ENCODE measurements around the gene FRAS1. TPM values are rescaled to one million over a fixed set of nuclear protein-coding genes. Genes with fewer than 3 reads are reported as not detected.
"Not testable (repeated sequence)": the region's sequence is repeated elsewhere in the genome, so short reads cannot be mapped to it uniquely, and the experiment has no call there.

FRAS1 gene
- total RNA-seq, 6 experiments from 2014 or later: 0.12 to 1.5 (median 0.45) TPM

DNA sequence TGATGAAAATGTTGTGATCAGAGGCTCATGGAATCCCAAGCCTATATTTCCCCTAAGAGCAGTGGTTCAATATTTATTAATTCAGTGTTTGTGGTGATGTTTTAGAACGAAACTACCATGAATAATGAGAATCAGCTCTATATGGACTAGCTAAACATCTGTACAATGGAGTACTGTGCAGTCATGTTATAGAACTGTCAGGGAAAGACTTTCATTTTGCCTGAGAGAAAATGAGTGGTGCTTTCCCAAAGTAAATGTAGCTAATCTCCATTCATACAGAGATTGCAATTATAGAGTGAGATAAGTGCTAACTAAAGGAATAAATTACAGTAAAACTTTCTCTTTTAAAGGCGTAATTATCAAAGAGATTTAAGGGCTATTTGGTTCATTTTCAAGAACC, 147.1 kb downstream of the FRAS1 start:
- 3% methylated on average over 2 of the region's 2 CpGs for WGBS (ENCODE audit: insufficient coverage, low coverage, low lambda C conversion rate, missing lambda C conversion rate)

GRCh38 chr4:78205591-78205990, 148.5 kb downstream of the FRAS1 start:
- Histone ChIP-seq H3K4me3 (no peak overlapping the region), H3K4me1 (no peaks in the 10 kb centered on the region), H3K9me3 (no peaks in the 10 kb centered on the region), H3K36me3 (no peaks in the 10 kb centered on the region), H3K27me3 (no peaks in the 10 kb centered on the region), H3K27ac (no peak overlapping the region)
- WGBS (ENCODE audit: insufficient coverage, low coverage, low lambda C conversion rate, missing lambda C conversion rate): no CpG with 5 or more reads among the region's 2 CpGs
- TF ChIP-seq, protein P1, sequence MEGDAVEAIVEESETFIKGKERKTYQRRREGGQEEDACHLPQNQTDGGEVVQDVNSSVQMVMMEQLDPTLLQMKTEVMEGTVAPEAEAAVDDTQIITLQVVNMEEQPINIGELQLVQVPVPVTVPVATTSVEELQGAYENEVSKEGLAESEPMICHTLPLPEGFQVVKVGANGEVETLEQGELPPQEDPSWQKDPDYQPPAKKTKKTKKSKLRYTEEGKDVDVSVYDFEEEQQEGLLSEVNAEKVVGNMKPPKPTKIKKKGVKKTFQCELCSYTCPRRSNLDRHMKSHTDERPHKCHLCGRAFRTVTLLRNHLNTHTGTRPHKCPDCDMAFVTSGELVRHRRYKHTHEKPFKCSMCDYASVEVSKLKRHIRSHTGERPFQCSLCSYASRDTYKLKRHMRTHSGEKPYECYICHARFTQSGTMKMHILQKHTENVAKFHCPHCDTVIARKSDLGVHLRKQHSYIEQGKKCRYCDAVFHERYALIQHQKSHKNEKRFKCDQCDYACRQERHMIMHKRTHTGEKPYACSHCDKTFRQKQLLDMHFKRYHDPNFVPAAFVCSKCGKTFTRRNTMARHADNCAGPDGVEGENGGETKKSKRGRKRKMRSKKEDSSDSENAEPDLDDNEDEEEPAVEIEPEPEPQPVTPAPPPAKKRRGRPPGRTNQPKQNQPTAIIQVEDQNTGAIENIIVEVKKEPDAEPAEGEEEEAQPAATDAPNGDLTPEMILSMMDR (IDR thresholded peaks at IDR 0.05): no peak
- TF ChIP-seq POLR2A (IDR thresholded peaks at IDR 0.05): no peak
- DNase-seq (no peak), ATAC-seq (no peak)
- intact Hi-C loops (cut with DNase I): no loop called here

More for the DNA sequence above, 147.1 kb downstream of the FRAS1 start:
- DNase-seq: no peak
- no peak for TF ChIP-seq POLR2A (IDR thresholded peaks at IDR 0.05)
- TF ChIP-seq, protein P1 (IDR thresholded peaks at IDR 0.05): no peak
- H3K4me1 ChIP-seq: no peaks in the 10 kb centered on the region
- no peak for ATAC-seq
- no peak overlapping the region for H3K27ac ChIP-seq
- H3K9me3 ChIP-seq: no peaks in the 10 kb centered on the region
- H3K4me3 ChIP-seq: no peak overlapping the region
- intact Hi-C loops (cut with DNase I): no loop called here
- no peaks in the 10 kb centered on the region for H3K36me3 ChIP-seq
- H3K27me3 ChIP-seq: no peaks in the 10 kb centered on the region

DNA sequence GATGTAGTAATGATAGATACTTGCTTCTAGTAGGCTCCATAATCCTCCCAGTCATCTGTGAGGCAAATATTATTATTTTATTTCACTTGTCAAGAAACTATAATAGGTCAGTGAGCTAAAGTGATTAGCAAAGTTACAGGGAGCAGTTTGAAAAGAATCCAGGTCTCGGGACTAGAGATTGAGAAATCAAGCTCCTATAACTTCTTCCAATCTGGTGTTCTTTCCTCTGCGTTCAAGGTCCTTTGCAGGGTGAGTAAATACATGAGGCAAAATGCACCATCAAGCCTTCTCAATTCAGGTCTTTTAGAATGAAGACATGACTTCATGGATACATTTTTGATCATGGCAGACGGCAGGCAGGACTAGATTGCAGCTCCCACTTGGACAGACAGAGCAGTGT, 150.4 kb downstream of the FRAS1 start:
- ATAC-seq (no peak), DNase-seq (no peak)
- no peaks in the 10 kb centered on the region for H3K27me3 ChIP-seq
- TF ChIP-seq, protein P1 (IDR thresholded peaks at IDR 0.05): no peak
- no peak for TF ChIP-seq POLR2A (IDR thresholded peaks at IDR 0.05)
- H3K4me3 ChIP-seq: no peak overlapping the region
- intact Hi-C loops (cut with DNase I): no loop called here
- H3K27ac ChIP-seq: no peak overlapping the region
- 43% methylated on average over 3 of the region's 3 CpGs for WGBS (ENCODE audit: insufficient coverage, low coverage, low lambda C conversion rate, missing lambda C conversion rate)
- no peaks in the 10 kb centered on the region for H3K9me3 ChIP-seq
- H3K4me1 ChIP-seq: no peaks in the 10 kb centered on the region
- no peaks in the 10 kb centered on the region for H3K36me3 ChIP-seq

DNA sequence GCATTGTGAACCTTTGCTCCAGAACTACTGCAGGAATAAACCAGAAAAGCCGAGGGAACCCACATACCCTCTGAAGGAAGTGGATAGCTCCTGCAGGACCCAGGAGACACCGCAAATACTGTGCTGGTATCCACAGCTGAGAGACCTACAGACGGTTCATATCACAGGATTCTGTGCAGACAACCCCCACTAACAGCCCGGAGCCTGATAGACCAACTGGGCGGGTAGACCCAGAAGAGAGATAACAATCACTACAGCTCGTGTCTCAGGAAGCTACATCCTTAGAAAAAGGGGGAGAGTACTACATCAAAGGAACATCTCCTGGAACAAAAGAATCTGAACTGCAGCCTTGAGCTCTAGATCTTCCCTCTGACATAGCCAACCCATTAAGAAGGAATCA, 150.8 kb downstream of the FRAS1 start:
- ATAC-seq (no peak), DNase-seq (no peak)
- TF ChIP-seq POLR2A (IDR thresholded peaks at IDR 0.05): no peak
- TF ChIP-seq, protein P1 (IDR thresholded peaks at IDR 0.05): no peak
- Histone ChIP-seq H3K36me3 (no peaks in the 10 kb centered on the region), H3K4me1 (no peaks in the 10 kb centered on the region), H3K4me3 (no peak overlapping the region), H3K27me3 (no peaks in the 10 kb centered on the region), H3K27ac (no peak overlapping the region), H3K9me3 (no peaks in the 10 kb centered on the region)
- 44% methylated on average over 6 of the region's 6 CpGs for WGBS (ENCODE audit: insufficient coverage, low coverage, low lambda C conversion rate, missing lambda C conversion rate)
- intact Hi-C loops (cut with DNase I): no loop called here

GRCh38 chr4:78208896-78209295, 151.8 kb downstream of the FRAS1 start:
- H3K27me3 ChIP-seq; DNase-seq; H3K4me3 ChIP-seq; H3K36me3 ChIP-seq; H3K9me3 ChIP-seq; ATAC-seq; H3K4me1 ChIP-seq; H3K27ac ChIP-seq; intact Hi-C loops (cut with DNase I): not testable (repeated sequence)
- WGBS (ENCODE audit: insufficient coverage, low coverage, low lambda C conversion rate, missing lambda C conversion rate): 35% methylated on average over 4 of the region's 4 CpGs

All from right lobe of liver (tissue), 6 donors.